Ishikawa (cell line): ENCODE measurements around the gene ANTXR1.

Experiments used
- CEBPB ChIP-seq: IDR thresholded peaks from 2 replicates; pipeline ENCODE4 v1.6.1; 2012
- EGR1 ChIP-seq: IDR thresholded peaks from 2 replicates; pipeline ENCODE4 v1.6.1; 2012
- EP300 ChIP-seq: IDR thresholded peaks from 2 replicates; pipeline ENCODE4 v1.6.1; 2012; ENCODE audit warnings: borderline replicate concordance
- FOXM1 ChIP-seq: IDR thresholded peaks from 2 replicates; pipeline ENCODE4 v1.6.1; 2012; ENCODE audit warnings: low read depth, borderline replicate concordance
- MAX ChIP-seq: IDR thresholded peaks from 2 replicates; pipeline ENCODE4 v1.6.1; 2012
- NFIC ChIP-seq: IDR thresholded peaks from 2 replicates; pipeline ENCODE4 v1.6.1; 2012
- REST ChIP-seq: IDR thresholded peaks from 2 replicates; pipeline ENCODE4 v1.6.1; 2012; ENCODE audit warnings: low read depth, mild to moderate bottlenecking
- TAF1 ChIP-seq: IDR thresholded peaks from 2 replicates; pipeline ENCODE4 v1.6.1; 2012; ENCODE audit warnings: low read depth, mild to moderate bottlenecking
- TCF12 ChIP-seq: IDR thresholded peaks from 2 replicates; pipeline ENCODE4 v1.6.1; 2012; ENCODE audit warnings: low read depth
- YY1 ChIP-seq: IDR thresholded peaks from 2 replicates; pipeline ENCODE4 v1.6.1; 2012; ENCODE audit warnings: low read depth
- ZBTB7A ChIP-seq: IDR thresholded peaks from 2 replicates; pipeline ENCODE4 v1.6.1; 2012; ENCODE audit warnings: low read depth

- TF ChIP-seq TAF1 (no peak), ZBTB7A (no peak), REST (no peak), EP300 (no peak), MAX (no peak), CEBPB (no peak), YY1 (no peak), EGR1 (no peak), TCF12 (no peak), NFIC (no peak), FOXM1 (no peak)
Measured at GRCh38 chr2:69034122-69034521, 21.1 kb downstream of the ANTXR1 start.
